SK-N-SH (cell line): ENCODE measurements around the gene PTPRD. TPM values are rescaled to one million over a fixed set of nuclear protein-coding genes. Genes with fewer than 3 reads are reported as not detected.

Source experiments
- CTCF ChIA-PET: fragments of 300-600, 350-600 bp; formaldehyde crosslinking; extraction: SDS; loops from one replicate; lab custom pipeline; 2021; lab: Yijun Ruan, JAX
- POLR2A ChIA-PET: fragments of 350-600 bp; sonication (Branson Sonifier 250); formaldehyde crosslinking; extraction: SDS; loops from one replicate; lab custom pipeline; 2020; ENCODE audit warnings: antibody characterized with exemption, inconsistent platforms; lab: Yijun Ruan, JAX
- DNase-seq: peaks from one replicate; pipeline ENCODE4 v3.0.0; 2012
- H2AFZ ChIP-seq: fragments of 200-600 bp; sonication (generic); 2 replicates; pipeline ENCODE4 v1.8.1; 2016; ENCODE audit warnings: antibody characterized with exemption, mild to moderate bottlenecking, low read depth
- H3F3A ChIP-seq: fragments of 200-600 bp; sonication (generic); replicated peaks from 2 replicates; pipeline ENCODE3; 2016; ENCODE audit warnings: antibody characterized with exemption, mild to moderate bottlenecking; ENCODE audit not compliant: insufficient read depth
- H3K27ac ChIP-seq, 2 experiments: fragments of 200-500 bp in 1 of 2; fragments of 200-600 bp in 1 of 2; sonication (Bioruptor generic) in 1 of 2; sonication (generic), shearing (Covaris generic) in 1 of 2; 2 replicates each; pipeline versions ENCODE4 v1.5.1 to v1.6.1; 2014 to 2016; ENCODE audit warnings: low read depth in 2 of 2, inconsistent platforms in 1 of 2, low read length in 1 of 2, mild to moderate bottlenecking in 1 of 2, mixed read lengths in 1 of 2
- H3K27me3 ChIP-seq: fragments of 200-600 bp; sonication (generic), shearing (Covaris generic); 2 replicates; pipeline ENCODE4 v1.6.1; 2016; ENCODE audit warnings: mixed run types; ENCODE audit not compliant: insufficient read depth
- H3K36me3 ChIP-seq, 2 experiments: fragments of 200-500 bp in 1 of 2; fragments of 200-600 bp in 1 of 2; sonication (Bioruptor generic) in 1 of 2; sonication (generic) in 1 of 2; replicated peaks in 1 of 2; 2 replicates each; pipeline versions ENCODE3 to v1.5.1; 2014 to 2016; ENCODE audit warnings: low read length in 1 of 2, mild to moderate bottlenecking in 1 of 2; ENCODE audit not compliant: insufficient read depth in 2 of 2, control insufficient read depth in 1 of 2
- H3K4me1 ChIP-seq, 2 experiments: fragments of 200-500 bp in 1 of 2; fragments of 200-600 bp in 1 of 2; sonication (Bioruptor generic) in 1 of 2; sonication (generic), shearing (Covaris generic) in 1 of 2; 2 replicates each; pipeline versions ENCODE4 v1.5.1 to v1.6.1; 2014 to 2016; ENCODE audit warnings: low read depth in 1 of 2, low read length in 1 of 2, mixed run types in 1 of 2; ENCODE audit not compliant: insufficient read depth in 2 of 2, control insufficient read depth in 1 of 2
- H3K4me2 ChIP-seq: fragments of 200-600 bp; sonication (generic), shearing (Covaris generic); 2 replicates; pipeline ENCODE4 v1.6.1; 2017; ENCODE audit warnings: mixed run types
- H3K4me3 ChIP-seq, 2 experiments: fragments of 200-500 bp in 1 of 2; fragments of 200-600 bp in 1 of 2; sonication (Bioruptor generic) in 1 of 2; sonication (generic), shearing (Covaris generic) in 1 of 2; 2 replicates each; pipeline versions ENCODE4 v1.5.1 to v1.8.1; 2014 to 2016; ENCODE audit warnings: low read depth in 2 of 2, inconsistent platforms in 1 of 2, low read length in 1 of 2, mild to moderate bottlenecking in 1 of 2, mixed read lengths in 1 of 2, moderate library complexity in 1 of 2
- H3K79me2 ChIP-seq: fragments of 200-600 bp; sonication (generic); 2 replicates; pipeline ENCODE4 v1.8.1; 2017; ENCODE audit warnings: mild to moderate bottlenecking; ENCODE audit not compliant: insufficient read depth
- H3K9ac ChIP-seq: fragments of 200-600 bp; sonication (generic); 2 replicates; pipeline ENCODE4 v1.6.1; 2017; ENCODE audit warnings: mixed run types
- H3K9me2 ChIP-seq: fragments of 200-600 bp; sonication (generic); 2 replicates; pipeline ENCODE4 v1.6.1; 2017; ENCODE audit warnings: mixed run types
- H3K9me3 ChIP-seq: fragments of 200-600 bp; sonication (generic); 2 replicates; pipeline ENCODE4 v1.6.1; 2017; ENCODE audit warnings: mixed run types, mild to moderate bottlenecking, moderate library complexity
- H4K20me1 ChIP-seq: fragments of 200-600 bp; sonication (generic); 2 replicates; pipeline ENCODE4 v1.6.1; 2017; ENCODE audit warnings: mild to moderate bottlenecking, mixed run types; ENCODE audit not compliant: insufficient read depth
- ELF1 ChIP-seq: IDR thresholded peaks from 2 replicates; pipeline ENCODE4 v1.4.0; 2012
- NRF1 ChIP-seq: IDR thresholded peaks from 2 replicates; pipeline ENCODE4 v1.6.1; 2012; ENCODE audit warnings: low read depth, mild to moderate bottlenecking, low read length
- RAD21 ChIP-seq: IDR thresholded peaks from 2 replicates; pipeline ENCODE4 v1.6.1; 2012; ENCODE audit warnings: mild to moderate bottlenecking, low read length
- RXRA ChIP-seq: IDR thresholded peaks from 2 replicates; pipeline ENCODE4 v1.4.0; 2012; ENCODE audit warnings: low read depth, mild to moderate bottlenecking, borderline replicate concordance
- TAF1 ChIP-seq: IDR thresholded peaks from 2 replicates; pipeline ENCODE4 v1.6.1; 2012; ENCODE audit warnings: low read depth, mild to moderate bottlenecking, low read length, moderate library complexity, borderline replicate concordance
- TCF12 ChIP-seq: IDR thresholded peaks from 2 replicates; pipeline ENCODE4 v1.4.0; 2012
- WGBS: methylation state at CpG from one replicate; pipeline ENCODE4 v1.1.6; 2017; ENCODE audit warnings: low lambda C conversion rate; 5-methylcytosine and 5-hydroxymethylcytosine counted together
- polyA plus RNA-seq, 3 experiments: library from polyadenylated mRNA; depleted of rRNA; stranded (reverse); fragments of >200 nt; gene quantifications; 2 replicates each; pipeline ENCODE4 v1.2.3, GENCODE V29; 2012
- TF ChIP-seq, protein P1 (sequence below): IDR thresholded peaks from 2 replicates; pipeline ENCODE4 v1.6.1; 2012; ENCODE audit warnings: mild to moderate bottlenecking, low read depth, low read length, moderate library complexity
- TF ChIP-seq, protein P2 (sequence below): fragments of 150-350 bp; IDR thresholded peaks from 2 replicates; pipeline ENCODE4 v1.6.1; 2017; ENCODE audit warnings: antibody characterized with exemption, low read length, low read depth, borderline replicate concordance

Gene PTPRD
- polyA plus RNA-seq, 1 of the 3 experiments (the other 2 are of a cell fraction) = 0.15 TPM

DNA sequence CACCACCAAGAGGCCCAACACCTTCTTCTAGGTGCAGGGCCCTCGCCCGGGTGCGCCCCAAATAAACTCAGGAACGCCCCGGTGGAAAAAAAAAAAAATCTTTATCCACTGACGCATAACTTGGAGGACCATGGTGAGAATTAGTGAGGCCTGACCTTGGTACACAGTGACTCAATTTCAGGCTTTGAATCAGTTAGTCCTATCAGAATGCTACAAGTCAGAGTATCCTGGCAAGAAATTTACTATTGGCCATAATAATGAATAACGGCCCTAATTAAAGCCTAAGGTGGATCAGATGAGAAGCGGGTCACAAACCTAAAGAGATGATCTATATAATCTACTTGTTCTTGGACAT is 1899.0 kb downstream of the PTPRD start:
- H3F3A ChIP-seq = no peaks in the 10 kb centered on the region
- no peaks in the 10 kb centered on the region for H3K4me1 ChIP-seq
- no peak overlapping the region for H3K9ac ChIP-seq
- H3K4me2 ChIP-seq = no peak overlapping the region
- DNase-seq = no peak
- H4K20me1 ChIP-seq = no peaks in the 10 kb centered on the region
- WGBS = 68% methylated on average over 8 of the region's 8 CpGs
- POLR2A ChIA-PET = no interaction called here
- H3K9me3 ChIP-seq = no peaks in the 10 kb centered on the region
- TF ChIP-seq RXRA = no peak
- TF ChIP-seq TAF1 = no peak
- TF ChIP-seq RAD21 = no peak
- TF ChIP-seq, protein P1, sequence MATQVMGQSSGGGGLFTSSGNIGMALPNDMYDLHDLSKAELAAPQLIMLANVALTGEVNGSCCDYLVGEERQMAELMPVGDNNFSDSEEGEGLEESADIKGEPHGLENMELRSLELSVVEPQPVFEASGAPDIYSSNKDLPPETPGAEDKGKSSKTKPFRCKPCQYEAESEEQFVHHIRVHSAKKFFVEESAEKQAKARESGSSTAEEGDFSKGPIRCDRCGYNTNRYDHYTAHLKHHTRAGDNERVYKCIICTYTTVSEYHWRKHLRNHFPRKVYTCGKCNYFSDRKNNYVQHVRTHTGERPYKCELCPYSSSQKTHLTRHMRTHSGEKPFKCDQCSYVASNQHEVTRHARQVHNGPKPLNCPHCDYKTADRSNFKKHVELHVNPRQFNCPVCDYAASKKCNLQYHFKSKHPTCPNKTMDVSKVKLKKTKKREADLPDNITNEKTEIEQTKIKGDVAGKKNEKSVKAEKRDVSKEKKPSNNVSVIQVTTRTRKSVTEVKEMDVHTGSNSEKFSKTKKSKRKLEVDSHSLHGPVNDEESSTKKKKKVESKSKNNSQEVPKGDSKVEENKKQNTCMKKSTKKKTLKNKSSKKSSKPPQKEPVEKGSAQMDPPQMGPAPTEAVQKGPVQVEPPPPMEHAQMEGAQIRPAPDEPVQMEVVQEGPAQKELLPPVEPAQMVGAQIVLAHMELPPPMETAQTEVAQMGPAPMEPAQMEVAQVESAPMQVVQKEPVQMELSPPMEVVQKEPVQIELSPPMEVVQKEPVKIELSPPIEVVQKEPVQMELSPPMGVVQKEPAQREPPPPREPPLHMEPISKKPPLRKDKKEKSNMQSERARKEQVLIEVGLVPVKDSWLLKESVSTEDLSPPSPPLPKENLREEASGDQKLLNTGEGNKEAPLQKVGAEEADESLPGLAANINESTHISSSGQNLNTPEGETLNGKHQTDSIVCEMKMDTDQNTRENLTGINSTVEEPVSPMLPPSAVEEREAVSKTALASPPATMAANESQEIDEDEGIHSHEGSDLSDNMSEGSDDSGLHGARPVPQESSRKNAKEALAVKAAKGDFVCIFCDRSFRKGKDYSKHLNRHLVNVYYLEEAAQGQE = no peak
- TF ChIP-seq, protein P2, sequence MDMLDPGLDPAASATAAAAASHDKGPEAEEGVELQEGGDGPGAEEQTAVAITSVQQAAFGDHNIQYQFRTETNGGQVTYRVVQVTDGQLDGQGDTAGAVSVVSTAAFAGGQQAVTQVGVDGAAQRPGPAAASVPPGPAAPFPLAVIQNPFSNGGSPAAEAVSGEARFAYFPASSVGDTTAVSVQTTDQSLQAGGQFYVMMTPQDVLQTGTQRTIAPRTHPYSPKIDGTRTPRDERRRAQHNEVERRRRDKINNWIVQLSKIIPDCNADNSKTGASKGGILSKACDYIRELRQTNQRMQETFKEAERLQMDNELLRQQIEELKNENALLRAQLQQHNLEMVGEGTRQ = no peak
- no peak for TF ChIP-seq ELF1
- TF ChIP-seq TCF12 = no peak
- H2AFZ ChIP-seq = no peak overlapping the region
- CTCF ChIA-PET = no interaction called here
- no peaks in the 10 kb centered on the region for H3K36me3 ChIP-seq
- H3K27me3 ChIP-seq = no peaks in the 10 kb centered on the region
- no peaks in the 10 kb centered on the region for H3K9me2 ChIP-seq
- H3K79me2 ChIP-seq = no peaks in the 10 kb centered on the region
- H3K4me3 ChIP-seq = no peak overlapping the region
- H3K27ac ChIP-seq = no peak overlapping the region

DNA sequence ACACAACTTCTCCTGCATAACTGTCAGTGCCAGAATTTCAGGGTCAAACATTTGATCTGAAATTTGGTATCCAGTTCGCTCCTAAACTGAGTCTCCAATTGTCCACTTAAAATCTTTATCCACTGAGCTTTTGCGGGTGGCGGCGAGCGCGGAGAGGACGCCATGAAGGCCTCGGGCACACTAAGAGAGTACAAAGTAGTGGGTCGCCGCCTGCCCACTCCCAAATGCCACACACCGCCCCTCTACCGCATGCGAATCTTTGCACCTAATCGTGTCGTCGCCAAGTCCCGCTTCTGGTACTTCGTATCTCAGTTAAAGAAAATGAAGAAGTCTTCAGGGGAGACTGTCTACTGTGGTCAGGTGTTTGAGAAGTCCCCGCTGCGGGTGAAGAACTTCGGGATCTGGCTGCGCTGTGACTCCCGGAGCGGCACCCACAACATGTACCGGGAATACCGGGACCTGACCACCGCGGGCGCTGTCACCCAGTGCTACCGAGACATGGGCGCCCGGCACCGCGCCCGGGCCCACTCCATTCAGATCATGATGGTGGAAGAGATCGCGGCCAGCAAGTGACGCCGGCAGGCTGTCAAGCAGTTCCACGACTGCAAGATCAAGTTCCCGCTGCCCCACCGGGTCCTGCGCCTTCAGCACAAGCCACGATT is 1899.5 kb downstream of the PTPRD start:
- no peak overlapping the region for H3K4me2 ChIP-seq
- H4K20me1 ChIP-seq = no peaks in the 10 kb centered on the region
- POLR2A ChIA-PET = no interaction called here
- H3K27ac ChIP-seq = no peak overlapping the region
- H3K4me1 ChIP-seq = no peaks in the 10 kb centered on the region
- no peak overlapping the region for H2AFZ ChIP-seq
- no peak overlapping the region for H3K4me3 ChIP-seq
- no peaks in the 10 kb centered on the region for H3K27me3 ChIP-seq
- DNase-seq = no peak
- no peaks in the 10 kb centered on the region for H3K36me3 ChIP-seq
- TF ChIP-seq NRF1 = no peak
- no peak overlapping the region for H3K9ac ChIP-seq
- CTCF ChIA-PET = no interaction called here
- H3K9me2 ChIP-seq = no peaks in the 10 kb centered on the region
- H3F3A ChIP-seq = no peaks in the 10 kb centered on the region
- 88% methylated on average over 43 of the region's 44 CpGs for WGBS
- no peaks in the 10 kb centered on the region for H3K9me3 ChIP-seq
- no peaks in the 10 kb centered on the region for H3K79me2 ChIP-seq
